PC-9 (cell line): Measurements from ENCODE around the gene GNA15. TPM values are rescaled to one million over a fixed set of nuclear protein-coding genes. Genes with fewer than 3 reads are reported as not detected.
"Not testable (repeated sequence)": the region's sequence is repeated elsewhere in the genome, so short reads cannot be mapped to it uniquely, and the experiment has no call there.

Experiments
- BruUV-seq: library from RNA; stranded (reverse); fragments of 400-500 nt; replicated peaks from 2 replicates; lab custom pipeline; 2021; lab: Mats Ljungman, UMichigan
- CTCF ChIA-PET: fragments of 300-600 bp; sonication (Branson Sonifier 250); formaldehyde crosslinking; loops from one replicate; lab custom pipeline; 2022; ENCODE audit warnings: antibody characterized with exemption; lab: Charles Lee
- POLR2A ChIA-PET: fragments of 300-600 bp; sonication (Branson Sonifier 250); formaldehyde crosslinking; loops from one replicate; lab custom pipeline; 2022; ENCODE audit warnings: antibody characterized with exemption; ENCODE audit not compliant: unreplicated experiment; lab: Charles Lee
- DNase-seq, 2 experiments: peaks; one replicate each; pipeline versions ENCODE4 v3.0.0 to v3.0.0-alpha.2; 2015 to 2022; ENCODE audit warnings: mixed read lengths in 1 of 2
- H2AFZ ChIP-seq: fragments of 200-600 bp; sonication (generic); 2 replicates; pipeline ENCODE4 v1.8.1; 2017; ENCODE audit warnings: antibody characterized with exemption
- H3F3A ChIP-seq: fragments of 200-600 bp; sonication (generic); 2 replicates; pipeline ENCODE4 v1.8.1; 2017; ENCODE audit warnings: antibody characterized with exemption, mild to moderate bottlenecking, low read depth; ENCODE audit not compliant: insufficient read depth
- H3K27ac ChIP-seq: fragments of 200-600 bp; sonication (generic); 2 replicates; pipeline ENCODE4 v1.6.1; 2016; ENCODE audit warnings: mixed run types
- H3K27me3 ChIP-seq: fragments of 200-600 bp; sonication (generic); 2 replicates; pipeline ENCODE4 v1.6.1; 2016; ENCODE audit warnings: low read depth, mixed run types; ENCODE audit not compliant: insufficient read depth
- H3K36me3 ChIP-seq: fragments of 200-600 bp; sonication (generic); 2 replicates; pipeline ENCODE4 v1.6.1; 2016; ENCODE audit warnings: low read depth, mixed run types
- H3K4me1 ChIP-seq: fragments of 200-600 bp; sonication (generic); replicated peaks from 2 replicates; pipeline ENCODE4 v1.6.1; 2016; ENCODE audit warnings: mixed run types; ENCODE audit not compliant: insufficient read depth
- H3K4me2 ChIP-seq: fragments of 200-600 bp; sonication (generic); 2 replicates; pipeline ENCODE4 v1.6.1; 2017; ENCODE audit warnings: mixed run types
- H3K4me3 ChIP-seq: fragments of 200-600 bp; sonication (generic); 2 replicates; pipeline ENCODE4 v1.6.1; 2016; ENCODE audit warnings: mixed run types
- H3K79me2 ChIP-seq: fragments of 200-600 bp; sonication (generic); 2 replicates; pipeline ENCODE4 v1.6.1; 2017; ENCODE audit warnings: low read depth, mixed run types
- H3K9me2 ChIP-seq: fragments of 200-600 bp; sonication (generic); 2 replicates; pipeline ENCODE4 v1.8.1; 2017; ENCODE audit warnings: mild to moderate bottlenecking; ENCODE audit not compliant: insufficient read depth
- H3K9me3 ChIP-seq: fragments of 200-600 bp; sonication (generic); 2 replicates; pipeline ENCODE4 v1.8.1; 2016; ENCODE audit warnings: low read depth; ENCODE audit not compliant: insufficient read depth
- H4K20me1 ChIP-seq: fragments of 200-600 bp; sonication (generic); 2 replicates; pipeline ENCODE4 v1.8.1; 2017; ENCODE audit not compliant: insufficient read depth
- EZH2 ChIP-seq: fragments of 200-600 bp; sonication (generic); IDR thresholded peaks from 2 replicates; pipeline ENCODE4 v1.8.0; 2017; ENCODE audit warnings: antibody characterized with exemption, low read depth
- intact Hi-C: fragments of 100-400 bp; cut with micrococcal nuclease; formaldehyde crosslinking; loops from one replicate; pipeline ENCODE4 v1.10.0; 2022; ENCODE audit not compliant: unreplicated experiment
- total RNA-seq: library from RNA; stranded (reverse); gene quantifications from 2 replicates; pipeline ENCODE4 v1.2.3, GENCODE V29; 2021
- TF ChIP-seq, protein P1 (sequence below): fragments of 200-600 bp; sonication (generic); conservative IDR thresholded peaks from 2 replicates; pipeline ENCODE4 v1.6.1; 2017; ENCODE audit warnings: mixed run types, antibody characterized with exemption, mild to moderate bottlenecking, moderate library complexity

Gene GNA15
- total RNA-seq, 1 experiment from 2014 or later, result 14.2 TPM

DNA sequence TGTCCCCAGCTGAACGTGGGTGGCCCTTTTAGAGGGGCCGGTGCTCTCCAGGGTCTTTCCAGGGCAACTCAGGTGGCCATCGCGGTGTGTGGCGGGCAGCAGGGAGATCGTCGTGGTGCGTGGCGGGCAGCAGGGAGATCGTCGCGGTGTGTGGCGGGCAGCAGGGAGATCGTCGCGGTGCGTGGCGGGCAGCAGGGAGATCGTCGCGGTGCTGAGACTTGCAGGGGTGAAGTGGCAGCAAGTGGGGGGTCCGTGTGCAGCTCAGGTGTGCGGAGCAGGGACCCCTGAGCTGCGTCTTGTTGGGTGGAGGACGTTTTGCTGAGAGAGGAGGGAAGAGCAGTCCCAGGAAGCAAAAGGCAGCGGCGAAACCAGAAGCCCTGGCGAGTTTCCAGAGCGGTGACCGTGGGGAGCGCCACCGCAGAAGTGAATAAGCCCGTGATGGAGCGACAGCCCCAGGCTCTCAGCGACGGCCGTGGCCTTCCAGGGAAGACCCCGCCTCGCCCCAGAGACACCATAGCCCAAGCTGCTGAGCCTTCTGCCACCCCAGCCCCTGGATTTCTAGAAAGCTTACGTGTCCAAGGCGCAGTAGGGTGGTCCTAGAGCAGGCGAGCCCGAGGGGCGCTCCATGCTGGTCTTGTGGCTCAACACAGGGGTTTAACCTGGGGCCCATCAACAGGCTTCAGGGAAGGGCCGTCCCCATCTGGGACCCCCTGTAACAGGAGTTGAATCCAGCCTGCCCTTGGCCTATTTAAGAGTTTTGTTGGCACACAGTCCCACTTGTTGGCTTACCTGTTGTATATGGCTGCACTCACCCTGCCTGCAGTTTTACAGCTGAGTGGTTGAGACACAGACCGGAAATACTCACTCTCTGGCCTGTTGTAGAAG is 55.3 kb downstream of the GNA15 start:
- BruUV-seq, result no TSS peak

DNA sequence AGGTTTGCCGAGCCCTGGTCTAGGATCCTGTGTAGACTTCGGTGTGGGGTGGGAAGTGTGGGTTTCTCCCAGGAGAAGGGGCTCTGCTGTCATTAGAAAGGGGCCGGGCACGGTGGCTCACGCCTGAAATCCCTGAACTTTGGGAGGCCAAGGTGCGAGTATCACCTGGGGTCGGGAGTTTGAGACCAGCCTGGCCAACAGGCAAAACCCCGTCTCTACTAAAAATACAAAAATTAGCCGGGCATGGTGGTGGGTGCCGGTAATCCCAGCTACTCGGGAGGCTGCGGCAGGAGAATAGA is 55.9 kb downstream of the GNA15 start:
- CTCF ChIA-PET, BruUV-seq, DNase-seq, H3K4me2 ChIP-seq, H3K9me3 ChIP-seq, H3F3A ChIP-seq, H3K4me3 ChIP-seq, H3K27ac ChIP-seq, H3K9me2 ChIP-seq, H3K36me3 ChIP-seq, POLR2A ChIA-PET, H2AFZ ChIP-seq, H3K4me1 ChIP-seq, intact Hi-C loops, H3K27me3 ChIP-seq: not testable (repeated sequence)
- Histone ChIP-seq H4K20me1 (peaks cover 13% of the 10 kb centered on the region), H3K79me2 (peaks cover 31% of the 10 kb centered on the region)

More for the DNA sequence above, 55.3 kb downstream of the GNA15 start:
- TF ChIP-seq, protein P1, sequence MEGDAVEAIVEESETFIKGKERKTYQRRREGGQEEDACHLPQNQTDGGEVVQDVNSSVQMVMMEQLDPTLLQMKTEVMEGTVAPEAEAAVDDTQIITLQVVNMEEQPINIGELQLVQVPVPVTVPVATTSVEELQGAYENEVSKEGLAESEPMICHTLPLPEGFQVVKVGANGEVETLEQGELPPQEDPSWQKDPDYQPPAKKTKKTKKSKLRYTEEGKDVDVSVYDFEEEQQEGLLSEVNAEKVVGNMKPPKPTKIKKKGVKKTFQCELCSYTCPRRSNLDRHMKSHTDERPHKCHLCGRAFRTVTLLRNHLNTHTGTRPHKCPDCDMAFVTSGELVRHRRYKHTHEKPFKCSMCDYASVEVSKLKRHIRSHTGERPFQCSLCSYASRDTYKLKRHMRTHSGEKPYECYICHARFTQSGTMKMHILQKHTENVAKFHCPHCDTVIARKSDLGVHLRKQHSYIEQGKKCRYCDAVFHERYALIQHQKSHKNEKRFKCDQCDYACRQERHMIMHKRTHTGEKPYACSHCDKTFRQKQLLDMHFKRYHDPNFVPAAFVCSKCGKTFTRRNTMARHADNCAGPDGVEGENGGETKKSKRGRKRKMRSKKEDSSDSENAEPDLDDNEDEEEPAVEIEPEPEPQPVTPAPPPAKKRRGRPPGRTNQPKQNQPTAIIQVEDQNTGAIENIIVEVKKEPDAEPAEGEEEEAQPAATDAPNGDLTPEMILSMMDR, result no peak
- TF ChIP-seq EZH2, result no peak
- Histone ChIP-seq H3K79me2 (peaks cover 37% of the 10 kb centered on the region), H3K4me1 (0 out of 2 replicates have a peak, but pooled peaks cover 8% of the 10 kb centered on the region), H3K9me2 (no peaks in the 10 kb centered on the region), H3K27ac (no peak overlapping the region), H2AFZ (no peak overlapping the region), H3K27me3 (no peaks in the 10 kb centered on the region), H3K9me3 (no peaks in the 10 kb centered on the region), H4K20me1 (peaks cover 13% of the 10 kb centered on the region), H3K36me3 (no peaks in the 10 kb centered on the region), H3F3A (no peaks in the 10 kb centered on the region), H3K4me3 (no peak overlapping the region), H3K4me2 (no peak overlapping the region)
- intact Hi-C loops, result no loop called here
- ChIA-PET CTCF (no interaction called here), POLR2A (no interaction called here)
- no peak for DNase-seq

DNA sequence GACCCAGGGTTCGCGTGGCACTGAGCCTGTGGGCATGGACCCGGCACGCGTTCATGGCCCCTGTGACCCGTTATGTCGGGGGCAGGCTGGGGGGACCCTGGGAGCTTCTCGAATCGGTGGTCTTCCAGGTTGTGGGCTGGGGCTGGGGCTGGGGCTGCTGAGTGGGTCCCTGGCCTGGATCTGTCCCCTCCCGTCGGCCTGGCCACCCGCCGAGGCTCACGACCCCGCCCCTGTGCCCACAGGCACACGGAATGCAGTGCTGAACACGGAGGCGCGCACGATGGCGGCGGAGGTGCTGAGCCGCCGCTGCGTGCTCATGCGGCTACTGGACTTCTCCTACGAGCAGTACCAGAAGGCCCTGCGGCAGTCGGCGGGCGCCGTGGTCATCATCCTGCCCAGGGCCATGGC is 56.4 kb downstream of the GNA15 start:
- BruUV-seq, result no TSS peak
- ChIA-PET CTCF (no interaction called here), POLR2A (no interaction called here)
- TF ChIP-seq, protein P1, result no peak
- TF ChIP-seq EZH2, result no peak
- H3K27ac ChIP-seq, result no peak overlapping the region
- H3K27me3 ChIP-seq, result no peaks in the 10 kb centered on the region
- H3F3A ChIP-seq, result no peaks in the 10 kb centered on the region
- H3K4me1 ChIP-seq, result 0 out of 2 replicates have a peak, but pooled peaks cover 5% of the 10 kb centered on the region
- H3K36me3 ChIP-seq, result no peaks in the 10 kb centered on the region
- peaks cover 10% of the 10 kb centered on the region for H4K20me1 ChIP-seq
- H3K4me3 ChIP-seq, result no peak overlapping the region
- intact Hi-C loops, result no loop called here
- no peaks in the 10 kb centered on the region for H3K9me3 ChIP-seq
- H3K79me2 ChIP-seq, result peaks cover 26% of the 10 kb centered on the region
- H3K9me2 ChIP-seq, result no peaks in the 10 kb centered on the region
- no peak for DNase-seq
- no peak overlapping the region for H3K4me2 ChIP-seq
- H2AFZ ChIP-seq, result no peak overlapping the region
